Measurements from ENCODE around the gene AK8.
"Not testable (repeated sequence)": the region's sequence is repeated elsewhere in the genome, so short reads cannot be mapped to it uniquely, and the experiment has no call there.

The AK8 gene

GRCh38 chr9:132797861-132798659 is 80.0 kb downstream of the AK8 start:
- DNase-seq (ENCODE audit: low read depth in 2 of 2) = no peak

GRCh38 chr9:132795511-132796303 is 82.4 kb downstream of the AK8 start:
- DNase-seq (ENCODE audit: low read depth in 2 of 2) = no peak

GRCh38 chr9:132794730-132795380 is 83.2 kb downstream of the AK8 start:
- DNase-seq (ENCODE audit: low read depth in 2 of 2) = no peak

- no peak for DNase-seq (ENCODE audit: low read depth in 2 of 2)
Measured at GRCh38 chr9:132793606-132794580, 84.2 kb downstream of the AK8 start.

- no peak for DNase-seq (ENCODE audit: low read depth in 2 of 2)
Measured at GRCh38 chr9:132792547-132792946, 85.5 kb downstream of the AK8 start.

- DNase-seq (ENCODE audit: low read depth in 2 of 2) = no peak
Measured at GRCh38 chr9:132791699-132792240, 86.3 kb downstream of the AK8 start.

- no peak for DNase-seq (ENCODE audit: low read depth in 2 of 2)
Measured at GRCh38 chr9:132789719-132790118, 88.4 kb downstream of the AK8 start.

GRCh38 chr9:132788378-132788777 is 89.7 kb downstream of the AK8 start:
- no peak for DNase-seq (ENCODE audit: low read depth in 2 of 2)

GRCh38 chr9:132787748-132788159 is 90.3 kb downstream of the AK8 start:
- no peak for DNase-seq (ENCODE audit: low read depth in 2 of 2)

GRCh38 chr9:132784286-132784830 is 93.7 kb downstream of the AK8 start:
- no peak for DNase-seq (ENCODE audit: low read depth in 2 of 2)

- DNase-seq (ENCODE audit: low read depth in 2 of 2) = no peak
Measured at GRCh38 chr9:132783006-132783405, 95.1 kb downstream of the AK8 start.

- no peak for DNase-seq (ENCODE audit: low read depth in 2 of 2)
Measured at GRCh38 chr9:132782037-132782436, 96.0 kb downstream of the AK8 start.

- no peak for DNase-seq (ENCODE audit: low read depth in 2 of 2)
Measured at GRCh38 chr9:132780230-132781007, 97.7 kb downstream of the AK8 start.

GRCh38 chr9:132776891-132777290 is 101.2 kb downstream of the AK8 start:
- no peak for DNase-seq (ENCODE audit: low read depth in 2 of 2)

- no peak for DNase-seq (ENCODE audit: low read depth in 2 of 2)
Measured at GRCh38 chr9:132776268-132776667, 101.8 kb downstream of the AK8 start.

GRCh38 chr9:132775720-132776119 is 102.4 kb downstream of the AK8 start:
- DNase-seq (ENCODE audit: low read depth in 2 of 2) = no peak

GRCh38 chr9:132774886-132775285 is 103.2 kb downstream of the AK8 start:
- no peak for DNase-seq (ENCODE audit: low read depth in 2 of 2)

- DNase-seq (ENCODE audit: low read depth in 2 of 2) = no peak
Measured at GRCh38 chr9:132773764-132774339, 104.2 kb downstream of the AK8 start.

- no peak for DNase-seq (ENCODE audit: low read depth in 2 of 2)
Measured at GRCh38 chr9:132773093-132773492, 105.0 kb downstream of the AK8 start.

- DNase-seq (ENCODE audit: low read depth in 2 of 2) = not testable (repeated sequence)
Measured at GRCh38 chr9:132771752-132772151, 106.3 kb downstream of the AK8 start.
